ENCODE results near the gene PRM1.
"Not testable (repeated sequence)": the region's sequence is repeated elsewhere in the genome, so short reads cannot be mapped to it uniquely, and the experiment has no call there.

The PRM1 gene

GRCh38 chr16:11314309-11314894, 33.3 kb upstream of the PRM1 start:
- DNase-seq (ENCODE audit: low read depth in 2 of 2) = no peak

GRCh38 chr16:11313493-11314308, 32.6 kb upstream of the PRM1 start:
- DNase-seq (ENCODE audit: low read depth in 2 of 2) = no peak

GRCh38 chr16:11312718-11313492, 31.8 kb upstream of the PRM1 start:
- DNase-seq (ENCODE audit: low read depth in 2 of 2) = no peak

- DNase-seq (ENCODE audit: low read depth in 2 of 2) = peak in 1 of 2 donors; percentile 34
Observed at GRCh38 chr16:11310997-11311561, 29.9 kb upstream of the PRM1 start.

DNA sequence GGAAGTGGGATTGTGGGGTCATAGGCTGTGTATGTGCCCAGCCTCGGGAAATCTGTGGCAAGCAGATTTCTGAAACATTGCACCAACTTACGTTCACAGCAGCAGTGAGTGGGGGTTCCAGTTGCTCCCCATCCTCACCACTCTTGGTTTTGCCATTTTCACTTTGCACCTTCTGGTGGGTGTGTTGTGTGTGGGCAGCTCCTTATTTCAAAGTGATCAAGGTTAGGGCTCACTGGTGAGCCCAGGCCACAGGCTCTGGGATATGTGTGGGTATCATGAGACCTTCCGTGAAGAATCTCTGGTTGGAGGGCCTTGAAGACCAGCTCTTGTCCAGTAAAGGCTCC, 29.5 kb upstream of the PRM1 start:
- no peak for DNase-seq (ENCODE audit: low read depth in 2 of 2)

- no peak for DNase-seq (ENCODE audit: low read depth in 2 of 2)
Observed at GRCh38 chr16:11309895-11310633, 28.9 kb upstream of the PRM1 start.

GRCh38 chr16:11308493-11309283, 27.6 kb upstream of the PRM1 start:
- no peak for DNase-seq (ENCODE audit: low read depth in 2 of 2)

DNA sequence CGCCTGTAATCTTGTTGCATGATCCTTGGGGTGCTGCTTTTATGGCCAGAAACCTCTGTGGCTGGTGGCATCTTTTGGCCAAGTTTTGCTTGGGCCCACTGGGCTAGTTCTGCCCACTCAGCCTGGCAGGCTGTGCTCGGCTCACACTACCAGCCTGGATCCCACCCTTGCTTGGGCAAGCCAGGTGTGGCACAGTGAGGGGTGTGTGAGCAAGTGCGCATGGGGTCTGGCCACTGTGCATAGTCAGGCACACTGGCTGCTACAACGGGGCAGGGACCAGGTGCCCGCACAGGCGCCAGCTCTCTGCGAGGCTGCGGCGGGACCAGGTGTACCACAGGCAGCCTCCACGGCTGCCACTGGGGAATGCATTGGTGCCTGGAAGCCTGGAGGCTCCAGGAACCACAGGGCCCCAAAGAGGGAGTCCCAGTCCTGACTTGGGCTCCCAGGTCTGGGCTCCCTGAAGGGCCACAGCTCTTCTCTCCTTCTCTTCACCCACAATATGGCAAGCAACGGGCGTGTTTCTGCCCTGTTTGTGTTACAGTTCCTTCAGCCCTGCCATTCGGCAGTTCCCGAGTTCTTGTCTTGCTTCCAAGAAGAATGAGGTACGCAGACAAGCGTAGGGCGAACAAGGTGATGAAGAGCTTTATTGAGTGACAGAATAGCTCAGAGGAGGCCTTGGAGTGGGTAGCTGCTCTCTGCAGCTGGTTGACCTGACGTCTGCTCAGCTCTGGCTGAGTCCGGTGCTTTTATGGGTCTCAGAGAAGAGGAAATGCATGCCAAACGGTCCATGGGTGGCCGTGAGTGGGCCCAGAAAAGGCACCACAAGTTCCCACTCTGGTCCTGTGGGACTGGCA, 26.7 kb upstream of the PRM1 start:
- no peak for DNase-seq (ENCODE audit: low read depth in 2 of 2)

- no peak for DNase-seq (ENCODE audit: low read depth in 2 of 2)
Observed at GRCh38 chr16:11306997-11307638, 26.0 kb upstream of the PRM1 start.

- no peak for DNase-seq (ENCODE audit: low read depth in 2 of 2)
Observed at GRCh38 chr16:11306381-11306780, 25.3 kb upstream of the PRM1 start.

DNA sequence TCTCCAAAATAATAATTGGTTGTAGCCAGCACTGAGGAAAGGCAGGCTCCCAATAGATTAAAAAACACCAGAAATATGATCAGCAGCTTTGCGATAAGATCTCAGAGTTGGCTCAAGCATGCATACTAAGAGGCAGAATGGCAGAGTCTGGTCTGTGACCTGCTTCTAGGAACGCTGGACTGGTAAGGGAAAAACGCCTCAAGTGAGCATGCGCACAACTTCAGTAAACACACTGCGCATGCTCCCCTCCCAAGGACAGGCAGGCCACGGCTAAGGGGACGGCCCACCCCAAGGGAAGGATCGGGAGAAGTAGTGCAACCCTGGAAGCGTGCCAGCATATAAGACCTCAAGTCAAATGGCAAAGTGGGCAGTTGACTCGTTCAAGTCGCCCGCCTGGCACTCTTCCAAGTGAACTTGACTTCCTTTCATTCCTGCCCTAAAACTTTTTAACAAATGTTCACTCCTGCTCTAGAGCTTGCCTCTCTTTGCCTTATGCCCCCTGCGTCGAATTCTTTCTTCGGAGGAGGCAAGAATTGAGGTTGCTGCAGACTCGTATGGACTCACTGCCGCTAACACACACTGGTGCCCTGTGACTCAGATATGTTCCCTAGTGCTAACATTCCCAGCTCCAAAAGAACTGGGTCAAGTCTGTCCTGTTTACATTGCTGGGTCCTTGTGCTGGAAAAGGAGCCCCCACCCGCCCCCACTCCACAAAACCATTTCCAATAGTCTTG, 22.4 kb upstream of the PRM1 start:
- DNase-seq (ENCODE audit: low read depth in 2 of 2) = no peak

GRCh38 chr16:11302977-11303376, 21.8 kb upstream of the PRM1 start:
- DNase-seq (ENCODE audit: low read depth in 2 of 2) = no peak

DNA sequence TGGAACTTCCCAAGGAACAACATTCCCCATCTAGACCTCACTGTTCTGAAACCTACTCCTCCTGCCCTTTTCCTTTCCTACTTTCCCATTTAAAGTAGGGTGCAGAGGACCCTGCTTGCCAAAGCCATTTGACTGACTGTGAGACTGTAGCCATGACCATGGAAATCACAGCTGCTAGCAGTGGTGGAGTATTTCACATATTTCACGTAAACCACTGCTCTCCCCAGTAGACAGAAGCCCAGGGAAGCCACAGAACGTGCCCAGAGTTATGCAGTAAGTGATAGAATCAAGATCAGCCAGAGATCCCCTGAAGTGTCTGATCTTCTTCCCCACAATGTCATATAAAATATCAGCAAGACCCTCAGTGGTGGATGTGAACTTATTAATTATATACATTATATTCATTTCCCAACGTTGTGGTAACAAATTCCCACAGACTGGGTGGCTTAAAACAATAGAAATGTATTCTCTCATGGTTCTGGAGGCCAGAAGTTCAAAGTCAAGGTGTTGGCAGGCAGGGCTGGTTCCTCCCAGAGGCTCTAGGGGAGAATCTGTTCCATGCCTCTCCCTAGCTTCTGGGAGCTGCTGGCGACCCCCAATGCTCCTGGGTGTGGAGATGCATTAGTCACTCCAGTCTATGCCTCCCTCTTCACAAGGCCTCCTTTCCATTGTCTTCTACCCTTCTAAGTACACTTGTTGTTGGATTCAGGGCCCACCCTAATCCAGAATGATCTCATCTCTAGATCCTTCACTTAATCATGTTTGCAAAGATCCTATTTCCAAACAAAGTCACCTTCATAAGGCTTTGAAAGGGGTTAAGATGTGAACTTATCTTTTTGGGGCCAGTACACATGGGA, 20.7 kb upstream of the PRM1 start:
- no peak for DNase-seq (ENCODE audit: low read depth in 2 of 2)

GRCh38 chr16:11300560-11300892, 19.4 kb upstream of the PRM1 start:
- DNase-seq (ENCODE audit: low read depth in 2 of 2) = no peak

- DNase-seq (ENCODE audit: low read depth in 2 of 2) = no peak
Observed at GRCh38 chr16:11299865-11300559, 18.9 kb upstream of the PRM1 start.

DNA sequence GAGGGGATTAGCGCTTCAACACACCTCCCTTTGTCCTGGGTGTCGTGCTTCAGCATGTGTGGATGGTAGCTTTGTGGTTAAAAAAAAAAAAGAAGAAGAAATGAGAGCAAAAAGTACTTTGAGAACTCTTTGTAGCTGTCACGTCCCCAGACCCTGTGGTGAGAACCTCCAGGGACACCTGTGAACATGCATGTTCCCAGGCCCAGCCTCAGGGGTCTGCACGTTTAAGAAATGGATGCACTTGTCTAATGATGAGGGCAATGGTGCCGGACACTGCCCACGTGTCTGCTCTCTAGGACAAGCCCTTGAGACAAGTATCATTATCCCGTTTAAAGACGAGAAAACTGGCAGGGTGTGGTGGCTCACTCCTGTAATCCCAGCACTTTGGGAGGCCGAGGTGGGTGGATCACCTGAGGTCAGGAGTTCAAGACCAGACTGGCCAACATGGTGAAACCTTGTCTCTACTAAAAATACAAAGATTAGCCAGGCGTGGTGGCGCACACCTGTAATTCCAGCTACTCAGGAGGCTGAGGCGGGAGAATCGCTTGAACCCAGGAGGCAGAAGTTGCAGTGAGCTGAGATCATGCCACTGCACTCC, 17.9 kb upstream of the PRM1 start:
- not testable (repeated sequence) for DNase-seq (ENCODE audit: low read depth in 2 of 2)

All from stimulated activated CD8-positive, alpha-beta memory T cell treated with anti-CD3 and anti-CD28 coated beads, Interleukin-15, amount 100 ng/mL, for 48 hours (primary cell).